Keratinocyte (primary cell): Measurements from ENCODE around the gene MPZL1. TPM values are rescaled to one million over a fixed set of nuclear protein-coding genes. Genes with fewer than 3 reads are reported as not detected.

Source experiments
- DNase-seq: peaks from one replicate; pipeline ENCODE4 v3.0.0-alpha.2; 2011; ENCODE audit warnings: low read depth, missing footprints, low spot score
- FAIRE-seq: peaks from 2 replicates; lab custom pipeline; 2011; peaks lifted over from hg19 to GRCh38; lab: Jason Lieb, UNC
- H2AFZ ChIP-seq: 2 replicates; pipeline ENCODE4 v1.6.0; 2012; ENCODE audit warnings: low read length, control low read depth, inconsistent platforms; ENCODE audit not compliant: control insufficient read depth
- H3K27ac ChIP-seq: 2 replicates; pipeline ENCODE4 v1.5.1; 2011; ENCODE audit warnings: low read length; ENCODE audit not compliant: control insufficient read depth, insufficient read depth
- H3K27me3 ChIP-seq: 3 replicates; pipeline ENCODE4 v1.6.0; 2011; ENCODE audit warnings: low read length; ENCODE audit not compliant: control insufficient read depth, insufficient read depth; ENCODE audit errors: extremely low read depth
- H3K36me3 ChIP-seq, 2 experiments: 2 replicates in 1 of 2; 3 replicates in 1 of 2; pipeline ENCODE4 v1.5.1; 2011; ENCODE audit warnings: low read length in 2 of 2, mild to moderate bottlenecking in 1 of 2; ENCODE audit not compliant: control insufficient read depth in 2 of 2, insufficient read depth in 2 of 2; ENCODE audit errors: extremely low read depth in 1 of 2
- H3K4me1 ChIP-seq: 3 replicates; pipeline ENCODE4 v1.5.1; 2011; ENCODE audit warnings: low read length; ENCODE audit not compliant: control insufficient read depth, insufficient read depth; ENCODE audit errors: extremely low read depth
- H3K4me2 ChIP-seq: 3 replicates; pipeline ENCODE4 v1.6.0; 2011; ENCODE audit warnings: low read depth, low read length; ENCODE audit not compliant: control insufficient read depth, insufficient read depth; ENCODE audit errors: extremely low read depth
- H3K4me3 ChIP-seq, 3 experiments: fragments of 200-600 bp in 1 of 3; sonication (generic) in 1 of 3; 2 replicates in 2 of 3; 3 replicates in 1 of 3; pipeline ENCODE4 v1.5.1; 2011 to 2016; ENCODE audit warnings: low read length in 3 of 3, mild to moderate bottlenecking in 3 of 3, control low read depth in 2 of 3, inconsistent platforms in 1 of 3, low read depth in 1 of 3, mixed read lengths in 1 of 3, mixed run types in 1 of 3, moderate library complexity in 1 of 3; ENCODE audit not compliant: control insufficient read depth in 2 of 3, insufficient read depth in 2 of 3; ENCODE audit errors: extremely low read depth in 1 of 3
- H3K79me2 ChIP-seq: 2 replicates; pipeline ENCODE4 v1.6.0; 2012; ENCODE audit warnings: low read length; ENCODE audit not compliant: control insufficient read depth, insufficient read depth
- H3K9ac ChIP-seq: 3 replicates; pipeline ENCODE4 v1.6.0; 2011; ENCODE audit warnings: low read length; ENCODE audit not compliant: control insufficient read depth, insufficient read depth; ENCODE audit errors: extremely low read depth
- H3K9me1 ChIP-seq: 3 replicates; pipeline ENCODE4 v1.6.0; 2011; ENCODE audit warnings: low read length; ENCODE audit not compliant: control insufficient read depth, insufficient read depth; ENCODE audit errors: extremely low read depth
- H3K9me3 ChIP-seq: 2 replicates; pipeline ENCODE4 v1.5.1; 2012; ENCODE audit warnings: low read depth, low read length; ENCODE audit not compliant: control insufficient read depth
- H4K20me1 ChIP-seq: 3 replicates; pipeline ENCODE4 v1.6.0; 2011; ENCODE audit warnings: low read length; ENCODE audit not compliant: control insufficient read depth, insufficient read depth; ENCODE audit errors: extremely low read depth
- EZH2 ChIP-seq: IDR thresholded peaks from one replicate; pipeline ENCODE4 v1.6.1; 2012; ENCODE audit warnings: inconsistent platforms, mild to moderate bottlenecking, low read length, moderate library complexity
- dilution Hi-C: fragments of 300-500 bp; cut with MboI; formaldehyde crosslinking; loops from one replicate; pipeline ENCODE4 v1.7.0; 2020; ENCODE audit warnings: low sequenced_read_pairs; ENCODE audit not compliant: extremely low pct_ligation_motif_present
- polyA plus RNA-seq, 5 experiments: library from polyadenylated mRNA; depleted of rRNA in 3 of 5; stranded (reverse) in 3 of 5; stranded (forward) in 1 of 5; unstranded in 1 of 5; fragments of >200 nt; gene quantifications; 1 replicate in 1 of 5; 2 replicates in 3 of 5; 3 replicates in 1 of 5; pipeline versions ENCODE4 v1.2.1 to v1.2.3, GENCODE V29; 2011 to 2012; ENCODE audit warnings: missing spikeins in 2 of 5, low read depth in 1 of 5, low replicate concordance in 1 of 5
- TF ChIP-seq, protein P1 (sequence below), 3 experiments: IDR thresholded peaks in 1 of 3; conservative IDR thresholded peaks in 1 of 3; optimal IDR thresholded peaks in 1 of 3; 2 replicates in 2 of 3; 3 replicates in 1 of 3; pipeline versions ENCODE3 to v1.5.1; 2011; ENCODE audit warnings: low read length in 3 of 3, mild to moderate bottlenecking in 3 of 3, moderate library complexity in 2 of 3, control low read depth in 1 of 3, inconsistent platforms in 1 of 3; ENCODE audit not compliant: insufficient read depth in 2 of 3; ENCODE audit errors: extremely low read depth in 1 of 3

MPZL1 gene
- polyA plus RNA-seq, 1 donor (not counting 4 experiments of a cell fraction or from before 2014, with no cell fraction given) = 195 TPM

- H3K36me3 ChIP-seq = no peaks in the 10 kb centered on the region
Measured at GRCh38 chr1:167697667-167698141, 24.1 kb upstream of the MPZL1 start.

DNA sequence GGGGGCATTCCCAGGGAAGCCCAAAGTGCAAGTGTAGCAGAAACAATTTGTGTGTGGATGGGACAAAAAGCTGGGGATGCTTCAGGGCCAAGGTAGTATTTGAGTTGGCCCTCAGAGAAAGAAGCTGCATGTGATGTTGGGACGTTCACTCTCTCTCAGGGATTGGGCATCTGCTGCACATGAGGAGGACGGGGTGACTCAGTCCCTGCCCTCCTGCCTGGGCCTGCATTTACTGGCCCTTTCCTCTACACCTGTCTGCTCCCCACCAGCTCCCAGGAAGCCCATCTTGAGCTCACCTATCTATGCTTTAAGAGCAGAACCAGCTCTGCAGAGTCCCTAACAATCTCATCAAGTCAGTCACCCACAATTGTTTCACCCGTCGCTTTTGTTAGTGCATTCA, 23.5 kb upstream of the MPZL1 start:
- Histone ChIP-seq H3K36me3 (no peaks in the 10 kb centered on the region), H3K27me3 (peaks cover 4% of the 10 kb centered on the region), H3K4me1 (no peaks in the 10 kb centered on the region), H2AFZ (no peak overlapping the region), H3K27ac (no peak overlapping the region), H3K4me3 (no peak overlapping the region), H3K9ac (no peak overlapping the region), H3K4me2 (no peak overlapping the region), H3K79me2 (no peaks in the 10 kb centered on the region), H3K9me1 (peaks cover 2% of the 10 kb centered on the region), H3K9me3 (no peaks in the 10 kb centered on the region), H4K20me1 (no peaks in the 10 kb centered on the region)
- dilution Hi-C loops = no loop called here
- DNase-seq (no peak), FAIRE-seq (peak; percentile 46)
- TF ChIP-seq, protein P1, sequence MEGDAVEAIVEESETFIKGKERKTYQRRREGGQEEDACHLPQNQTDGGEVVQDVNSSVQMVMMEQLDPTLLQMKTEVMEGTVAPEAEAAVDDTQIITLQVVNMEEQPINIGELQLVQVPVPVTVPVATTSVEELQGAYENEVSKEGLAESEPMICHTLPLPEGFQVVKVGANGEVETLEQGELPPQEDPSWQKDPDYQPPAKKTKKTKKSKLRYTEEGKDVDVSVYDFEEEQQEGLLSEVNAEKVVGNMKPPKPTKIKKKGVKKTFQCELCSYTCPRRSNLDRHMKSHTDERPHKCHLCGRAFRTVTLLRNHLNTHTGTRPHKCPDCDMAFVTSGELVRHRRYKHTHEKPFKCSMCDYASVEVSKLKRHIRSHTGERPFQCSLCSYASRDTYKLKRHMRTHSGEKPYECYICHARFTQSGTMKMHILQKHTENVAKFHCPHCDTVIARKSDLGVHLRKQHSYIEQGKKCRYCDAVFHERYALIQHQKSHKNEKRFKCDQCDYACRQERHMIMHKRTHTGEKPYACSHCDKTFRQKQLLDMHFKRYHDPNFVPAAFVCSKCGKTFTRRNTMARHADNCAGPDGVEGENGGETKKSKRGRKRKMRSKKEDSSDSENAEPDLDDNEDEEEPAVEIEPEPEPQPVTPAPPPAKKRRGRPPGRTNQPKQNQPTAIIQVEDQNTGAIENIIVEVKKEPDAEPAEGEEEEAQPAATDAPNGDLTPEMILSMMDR (optimal IDR thresholded peaks at IDR 0.05 in 1 of 3, IDR thresholded peaks at IDR 0.05 in 1 of 3, conservative IDR thresholded peaks at IDR 0.05 in 1 of 3; ENCODE audit: extremely low read depth in 1 of 3, insufficient read depth in 2 of 3, low read length in 3 of 3) = no peak
- TF ChIP-seq EZH2 = no peak

More at GRCh38 chr1:167697667-167698141, 24.1 kb upstream of the MPZL1 start:
- no peak for DNase-seq
- H3K4me1 ChIP-seq = no peaks in the 10 kb centered on the region
- dilution Hi-C loops = no loop called here
- no peaks in the 10 kb centered on the region for H3K79me2 ChIP-seq
- H3K27me3 ChIP-seq = no peaks in the 10 kb centered on the region
- H2AFZ ChIP-seq = no peak overlapping the region
- no peaks in the 10 kb centered on the region for H4K20me1 ChIP-seq
- H3K9me1 ChIP-seq = peaks cover 2% of the 10 kb centered on the region
- H3K27ac ChIP-seq = no peak overlapping the region
- no peak for FAIRE-seq
- H3K9me3 ChIP-seq = no peaks in the 10 kb centered on the region
- H3K4me3 ChIP-seq = no peak overlapping the region
- H3K4me2 ChIP-seq = no peak overlapping the region
- TF ChIP-seq EZH2 = no peak
- TF ChIP-seq, protein P1 (optimal IDR thresholded peaks at IDR 0.05 in 1 of 3, IDR thresholded peaks at IDR 0.05 in 1 of 3, conservative IDR thresholded peaks at IDR 0.05 in 1 of 3; ENCODE audit: extremely low read depth in 1 of 3, insufficient read depth in 2 of 3, low read length in 3 of 3) = no peak
- H3K9ac ChIP-seq = no peak overlapping the region
